Stimulated activated CD4-positive, alpha-beta T cell treated with anti-CD3 and anti-CD28 coated beads, Interleukin-1b, Interleukin-23, amount 100 ng/mL, for 1 hour (primary cell): ENCODE data around the gene PCP4.

ENCODE experiments used
- DNase-seq, 2 donors: peaks; one replicate each; pipeline ENCODE4 v3.0.0-alpha.2; 2020; ENCODE audit warnings: low read depth in 2 of 2

The PCP4 gene

GRCh38 chr21:39867198-39867650 lies at the start of gene PCP4:
PCP4 (plus strand) TSS chr21:39867438; CDS start chr21:39867502, 64 bp downstream.
- DNase-seq: no peak

GRCh38 chr21:39818557-39818956 lies 48.7 kb upstream of the PCP4 start:
- DNase-seq: no peak

GRCh38 chr21:39822042-39822441 lies 45.2 kb upstream of the PCP4 start:
- DNase-seq: no peak

GRCh38 chr21:39825250-39825649 lies 42.0 kb upstream of the PCP4 start:
- DNase-seq: no peak

GRCh38 chr21:39834543-39834942 lies 32.7 kb upstream of the PCP4 start:
- no peak for DNase-seq

GRCh38 chr21:39837861-39838359 lies 29.3 kb upstream of the PCP4 start:
- DNase-seq: no peak

- DNase-seq: no peak
Measured at GRCh38 chr21:39840373-39841097, 26.7 kb upstream of the PCP4 start.

GRCh38 chr21:39842741-39843459 lies 24.3 kb upstream of the PCP4 start:
- no peak for DNase-seq

- DNase-seq: no peak
Measured at GRCh38 chr21:39843483-39843882, 23.8 kb upstream of the PCP4 start.

GRCh38 chr21:39843916-39844315 lies 23.3 kb upstream of the PCP4 start:
- DNase-seq: no peak

GRCh38 chr21:39845571-39846130 lies 21.6 kb upstream of the PCP4 start:
- no peak for DNase-seq

- no peak for DNase-seq
Measured at GRCh38 chr21:39847877-39848276, 19.4 kb upstream of the PCP4 start.

GRCh38 chr21:39849014-39849655 lies 18.1 kb upstream of the PCP4 start:
- no peak for DNase-seq

- DNase-seq: no peak
Measured at GRCh38 chr21:39850333-39850732, 16.9 kb upstream of the PCP4 start.

GRCh38 chr21:39851002-39851618 lies 16.1 kb upstream of the PCP4 start:
- DNase-seq: no peak

- no peak for DNase-seq
Measured at GRCh38 chr21:39852021-39852721, 15.1 kb upstream of the PCP4 start.

GRCh38 chr21:39852726-39853500 lies 14.3 kb upstream of the PCP4 start:
- DNase-seq: no peak

- DNase-seq: no peak
Measured at GRCh38 chr21:39854572-39854971, 12.7 kb upstream of the PCP4 start.

GRCh38 chr21:39855595-39855994 lies 11.6 kb upstream of the PCP4 start:
- DNase-seq: no peak

GRCh38 chr21:39860600-39860999 lies 6.6 kb upstream of the PCP4 start:
- DNase-seq: no peak
